ENCODE results near the gene DSCAM.

GRCh38 chr21:40463176-40463575 is 383.8 kb downstream of the DSCAM start:
- no peak for TF ChIP-seq CTCF (IDR thresholded peaks at IDR 0.05)
- no peak for TF ChIP-seq ZNF263 (CRISPR knock-in tag; IDR thresholded peaks at IDR 0.05; ENCODE audit: low read depth)
- TF ChIP-seq E2F5 (CRISPR knock-in tag; IDR thresholded peaks at IDR 0.05), result no peak
- no peak for TF ChIP-seq ETV6 (CRISPR knock-in tag; IDR thresholded peaks at IDR 0.05)
- no peak for TF ChIP-seq TEAD4 (CRISPR knock-in tag; IDR thresholded peaks at IDR 0.05)
- TF ChIP-seq SP1 (CRISPR knock-in tag; conservative IDR thresholded peaks at IDR 0.05), result no peak
- TF ChIP-seq NR3C1 (CRISPR knock-in tag; conservative IDR thresholded peaks at IDR 0.05; ENCODE audit: low read depth), result no peak
- TF ChIP-seq ZNF219 (CRISPR knock-in tag; IDR thresholded peaks at IDR 0.05; ENCODE audit: borderline replicate concordance), result no peak
- TF ChIP-seq ZNF317 (CRISPR knock-in tag; IDR thresholded peaks at IDR 0.05; ENCODE audit: borderline replicate concordance, low read depth), result no peak
- no peak for TF ChIP-seq CREM (CRISPR knock-in tag; IDR thresholded peaks at IDR 0.05)
- no peak for TF ChIP-seq ATF1 (CRISPR knock-in tag; IDR thresholded peaks at IDR 0.05)
- no peak for TF ChIP-seq MAX (CRISPR knock-in tag; IDR thresholded peaks at IDR 0.05)
- TF ChIP-seq CDX4 (CRISPR knock-in tag; IDR thresholded peaks at IDR 0.05; ENCODE audit: borderline replicate concordance), result no peak
